SK-N-DZ (cell line): ENCODE results near the gene PRR33.
"Not testable (repeated sequence)": the region's sequence is repeated elsewhere in the genome, so short reads cannot be mapped to it uniquely, and the experiment has no call there.

Source experiments
- DNase-seq: peaks from one replicate; pipeline ENCODE4 v3.0.0-alpha.2; 2015; ENCODE audit warnings: low spot score

PRR33 gene

DNA sequence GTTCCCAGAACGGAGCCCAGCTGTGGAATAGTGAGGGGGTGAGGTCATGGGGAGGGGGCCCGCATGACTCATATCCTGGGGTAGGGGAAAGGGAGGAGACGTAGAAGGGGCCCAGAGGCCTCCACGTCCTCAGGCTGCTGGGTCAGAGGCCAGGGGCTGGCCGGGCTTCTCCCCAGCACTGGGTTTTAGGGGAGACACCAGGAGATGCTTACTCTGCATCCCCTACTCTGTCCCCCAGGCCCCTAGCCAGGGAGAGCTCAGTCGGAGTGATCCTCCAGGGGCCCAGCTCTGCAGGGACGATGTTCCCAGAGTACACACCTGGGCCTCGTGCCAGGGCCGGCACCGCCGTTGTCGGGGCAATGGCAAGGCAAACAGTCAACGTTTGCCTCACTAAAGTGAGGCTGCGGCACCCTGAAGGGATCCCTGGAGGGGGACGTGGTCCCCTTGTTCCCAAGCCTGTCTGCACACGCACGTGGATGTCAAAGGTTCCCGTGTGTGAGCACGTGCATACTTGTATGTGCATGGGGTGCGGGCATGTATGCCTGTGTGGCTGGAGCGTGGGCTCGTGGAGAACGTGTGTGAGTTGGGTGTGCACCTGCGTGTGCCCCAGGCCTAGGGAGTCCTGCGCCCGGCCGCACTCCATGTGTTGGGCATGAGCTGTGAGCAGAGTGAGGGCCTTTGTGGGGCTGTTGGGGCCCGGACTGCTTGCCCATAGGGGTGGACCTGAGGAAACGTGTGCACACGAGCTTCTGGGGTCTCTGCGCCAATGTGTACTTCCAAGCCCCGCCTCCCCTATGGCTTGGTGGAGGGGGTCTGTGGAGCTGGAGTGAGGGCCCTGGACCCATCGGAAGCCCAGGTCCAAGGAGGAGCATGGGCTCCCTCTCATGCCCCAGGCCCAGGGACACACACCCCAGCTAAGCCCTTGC, 14.2 kb downstream of the PRR33 start:
- DNase-seq, result no peak

- peak; percentile 64 for DNase-seq
These were observed 15.2 kb downstream of the PRR33 start for GRCh38 chr11:1876361-1877063.

- DNase-seq, result not testable (repeated sequence)
These were observed 15.8 kb downstream of the PRR33 start for GRCh38 chr11:1875851-1876301.

- DNase-seq, result no peak
These were observed 16.4 kb downstream of the PRR33 start for GRCh38 chr11:1875093-1875850.

DNA sequence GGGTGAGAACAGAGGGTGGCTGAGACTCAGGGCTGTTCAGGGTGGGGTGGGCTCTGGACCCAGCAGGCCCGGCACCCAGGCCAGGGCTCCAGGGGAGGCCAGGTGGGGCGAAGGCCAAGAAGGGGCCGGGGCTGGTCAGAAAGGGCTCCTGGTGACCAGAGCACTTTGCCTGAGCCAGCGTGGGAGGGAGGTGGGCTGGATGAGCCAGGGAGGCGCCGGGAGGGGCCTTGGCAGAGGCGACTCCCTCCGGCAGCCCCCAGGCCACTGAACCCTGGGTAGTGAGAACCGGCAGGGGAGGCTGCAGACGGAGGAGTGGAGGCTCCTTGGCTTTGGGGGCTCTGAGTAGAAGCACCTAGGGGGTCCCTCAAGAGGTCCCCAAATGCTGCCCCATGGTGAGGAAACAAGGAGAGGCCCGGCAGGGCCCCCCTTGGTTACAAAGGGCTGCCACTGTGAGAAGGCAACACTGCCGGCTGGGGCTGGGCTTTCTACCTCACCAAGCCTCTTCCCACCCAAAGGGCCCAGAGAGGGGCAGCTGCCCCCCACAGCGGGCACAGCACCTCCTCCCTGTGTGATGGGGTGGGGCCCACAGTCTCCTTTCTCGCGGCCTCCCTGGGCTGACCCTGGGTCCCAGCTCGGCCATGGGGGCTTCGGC, 17.1 kb downstream of the PRR33 start:
- DNase-seq, result not testable (repeated sequence)

DNA sequence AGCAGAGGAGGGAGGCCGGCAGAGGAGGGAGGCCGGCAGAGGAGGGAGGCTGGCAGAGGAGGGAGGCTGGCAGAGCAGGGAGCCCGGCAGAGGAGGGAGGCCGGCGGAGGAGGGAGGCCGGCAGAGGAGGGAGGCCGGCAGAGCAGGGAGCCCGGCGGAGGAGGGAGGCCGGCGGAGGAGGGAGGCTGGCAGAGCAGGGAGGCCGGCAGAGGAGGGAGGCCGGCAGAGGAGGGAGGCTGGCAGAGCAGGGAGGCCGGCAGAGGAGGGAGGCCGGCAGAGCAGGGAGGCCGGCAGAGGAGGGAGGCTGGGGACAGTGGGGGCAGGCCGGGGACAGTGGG, 17.9 kb downstream of the PRR33 start:
- not testable (repeated sequence) for DNase-seq

DNA sequence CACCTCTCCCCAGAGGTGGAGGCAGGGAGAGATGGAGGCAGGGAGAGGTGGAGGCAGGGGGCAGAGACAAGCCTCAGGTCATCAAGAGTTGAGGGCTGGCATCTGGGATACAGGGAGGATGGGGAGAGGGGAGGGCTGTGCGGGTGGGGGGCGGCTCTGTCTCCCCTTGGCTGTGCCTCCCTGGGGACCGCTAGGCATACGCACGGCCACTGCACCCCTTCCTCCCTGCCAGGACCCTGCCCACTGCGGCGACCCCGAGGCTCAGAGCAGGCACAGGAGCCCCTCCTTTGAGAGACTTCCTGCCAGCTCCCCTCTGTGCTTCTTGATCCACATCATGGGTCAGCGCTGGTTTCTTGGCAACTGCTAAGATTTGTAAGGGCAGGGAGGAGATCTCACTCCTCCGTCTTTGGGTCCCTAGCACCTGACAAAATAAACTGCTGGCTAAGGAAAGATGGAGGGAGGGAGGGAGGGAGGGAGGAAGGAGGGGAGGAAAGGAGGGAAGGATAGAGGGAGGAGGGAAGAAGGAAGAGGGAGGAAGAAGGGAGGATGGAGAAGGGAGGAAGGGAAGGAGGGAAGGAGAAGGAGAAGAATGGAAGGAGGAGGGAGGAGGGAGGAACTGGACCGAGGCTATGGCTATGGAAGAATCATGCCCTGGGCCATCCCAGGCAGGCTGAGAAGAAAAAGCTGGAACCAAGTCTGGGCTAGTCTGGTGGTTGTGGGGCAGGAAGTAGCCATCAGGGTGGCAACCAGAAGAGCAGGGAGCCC, 18.5 kb downstream of the PRR33 start:
- DNase-seq, result no peak

GRCh38 chr11:1872267-1872985, 19.3 kb downstream of the PRR33 start:
- no peak for DNase-seq

- DNase-seq, result no peak
These were observed 20.2 kb downstream of the PRR33 start for GRCh38 chr11:1871531-1871930.

DNA sequence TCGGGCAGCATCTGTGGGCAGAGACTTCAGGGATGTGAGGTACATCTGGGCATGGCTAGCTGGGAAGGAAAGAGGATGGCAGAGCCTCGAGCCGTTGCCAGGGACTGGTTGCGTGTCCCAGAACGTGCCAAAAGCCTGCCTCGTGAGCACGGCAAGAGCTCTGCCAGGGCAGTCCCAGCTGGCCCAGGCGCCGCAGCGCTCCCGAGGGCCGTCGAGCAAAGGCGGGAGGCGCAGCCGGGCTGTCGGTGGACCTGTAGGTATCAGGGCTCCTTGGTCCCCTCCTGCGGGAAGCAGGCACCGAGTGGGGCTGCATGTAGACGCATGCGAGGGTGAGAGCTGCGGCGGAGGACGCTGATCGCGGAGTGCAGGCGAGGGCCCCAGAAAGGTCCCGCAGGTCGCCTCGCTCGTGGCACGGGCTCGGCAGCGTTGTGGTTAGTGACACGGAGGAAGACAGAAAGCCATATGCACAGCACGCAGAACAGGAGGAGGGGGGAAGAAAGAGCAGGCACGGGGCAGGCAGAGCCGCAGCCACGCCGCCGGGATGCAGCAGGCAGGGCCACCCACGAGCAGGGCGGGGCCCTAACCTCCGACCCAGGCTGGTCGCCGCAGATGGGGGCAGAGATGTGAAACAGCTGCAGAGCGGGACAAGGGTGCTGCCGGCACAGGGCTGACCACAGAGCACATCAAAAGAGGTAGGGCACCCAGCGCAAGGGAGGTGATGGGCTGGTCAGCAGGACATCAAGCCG, 20.8 kb downstream of the PRR33 start:
- no peak for DNase-seq

DNA sequence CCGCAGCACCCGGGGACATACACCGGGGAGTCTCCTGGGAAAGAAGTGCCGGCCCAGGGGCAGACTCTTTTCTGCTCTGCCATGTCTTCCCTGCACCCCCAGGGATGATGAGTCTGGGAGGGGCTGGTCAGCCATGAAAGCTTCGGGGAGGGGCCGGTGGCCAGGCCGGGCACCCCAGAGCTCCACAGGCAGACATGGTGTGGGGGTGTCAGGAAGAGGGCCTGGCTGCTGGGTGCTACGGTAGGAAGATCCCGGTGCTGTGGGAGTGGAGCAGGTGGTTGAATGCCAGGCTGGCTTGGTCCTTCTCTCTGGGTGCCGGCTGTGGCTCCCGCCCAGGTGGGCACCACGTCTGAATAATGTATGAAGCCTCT, 21.4 kb downstream of the PRR33 start:
- DNase-seq, result no peak

DNA sequence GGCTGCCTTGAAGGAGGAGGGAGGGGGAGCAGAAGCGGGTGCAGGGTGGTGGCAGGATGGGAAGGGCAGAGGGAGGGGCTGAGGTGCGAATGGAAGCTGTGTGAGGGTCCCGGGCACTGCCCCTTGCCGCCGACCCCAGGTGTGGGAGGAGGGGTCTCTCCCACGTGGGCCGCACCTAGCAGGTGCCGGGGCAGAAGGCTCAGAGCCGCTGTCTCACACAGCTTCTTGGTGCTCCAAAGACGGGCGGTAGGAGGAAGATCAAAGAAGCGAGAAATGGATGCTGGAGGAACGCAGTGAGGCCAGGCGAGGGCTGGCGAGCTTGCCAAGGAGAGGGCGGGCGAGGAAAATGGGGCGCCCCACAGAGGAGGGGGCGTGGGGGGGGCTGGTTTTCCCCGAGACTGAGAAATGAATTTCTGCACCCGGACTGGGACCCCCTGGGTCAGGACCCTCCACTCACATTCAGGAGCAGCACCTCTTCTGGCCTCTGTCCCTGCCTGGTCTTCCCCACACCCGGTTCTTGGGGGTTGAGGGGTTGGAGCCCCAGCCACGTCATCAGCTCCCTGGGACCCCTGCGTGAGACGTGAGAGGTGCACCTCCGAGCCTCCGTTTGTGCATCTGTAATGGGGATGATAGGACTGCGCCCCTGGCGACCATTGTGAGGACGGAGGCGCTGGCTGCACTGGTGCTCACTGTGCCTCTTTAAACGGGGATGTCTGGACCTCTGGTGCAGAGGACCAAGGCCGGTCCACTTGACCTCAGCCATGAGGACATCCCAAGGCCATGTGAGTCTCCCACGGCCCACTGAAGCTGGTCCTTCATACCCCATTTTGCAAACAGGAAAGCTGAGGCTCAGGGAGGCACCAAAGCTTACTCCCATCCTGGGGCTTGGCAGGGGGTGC, 22.0 kb downstream of the PRR33 start:
- DNase-seq, result peak; percentile 29

DNA sequence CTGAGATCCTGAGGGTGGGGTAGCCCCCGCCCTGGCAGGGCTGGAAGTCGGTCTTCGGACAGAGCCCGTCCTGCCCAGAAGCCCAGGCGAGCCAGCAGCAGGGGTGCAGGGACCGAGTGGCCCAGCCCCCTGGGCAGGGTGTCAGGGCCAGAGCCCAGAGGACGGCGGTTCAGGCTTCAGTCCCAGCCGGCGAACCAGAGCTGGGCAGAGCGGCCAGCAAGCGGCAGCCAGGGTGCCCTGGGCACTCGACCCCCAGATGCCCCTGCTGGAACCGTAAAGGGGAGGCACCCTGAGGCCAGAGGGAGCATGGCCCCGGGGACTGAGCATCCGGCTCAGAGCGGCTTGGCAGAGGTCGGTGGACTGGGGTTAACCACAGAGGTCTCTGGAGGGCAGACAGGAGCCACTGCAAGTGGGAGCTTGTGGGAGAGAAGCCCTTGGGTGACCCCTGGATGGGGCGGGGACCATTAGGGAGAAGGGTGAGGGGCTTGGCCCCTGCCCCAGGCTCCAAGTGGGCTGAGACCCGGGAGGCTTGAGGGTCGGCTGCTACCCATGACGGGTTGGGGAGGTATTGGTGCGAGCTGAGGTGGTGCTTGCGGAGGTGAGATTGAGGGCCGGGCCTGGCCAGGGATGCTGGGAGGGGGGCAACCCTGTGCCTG, 22.9 kb downstream of the PRR33 start:
- no peak for DNase-seq

GRCh38 chr11:1868056-1868635, 23.5 kb downstream of the PRR33 start:
- no peak for DNase-seq

DNA sequence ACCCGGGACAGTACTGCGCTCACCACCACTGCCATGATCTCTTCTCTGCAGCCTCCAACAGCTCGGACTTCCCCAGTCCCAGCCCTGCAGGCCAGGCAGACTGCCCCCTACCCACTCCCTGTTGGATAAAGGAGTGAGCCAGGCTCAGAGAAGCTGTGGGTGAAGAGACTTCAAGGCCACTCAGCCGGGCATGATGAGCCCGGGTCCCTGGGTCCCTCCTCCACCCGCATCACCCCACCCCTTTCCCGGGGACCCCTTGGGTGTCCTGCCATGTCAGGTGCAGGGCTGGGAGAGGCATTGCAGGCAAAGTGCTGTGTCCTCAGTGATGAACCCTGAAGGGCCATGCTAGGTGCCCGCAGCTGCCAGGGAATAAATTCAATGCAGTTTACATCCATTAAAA, 24.3 kb downstream of the PRR33 start:
- DNase-seq, result no peak

DNA sequence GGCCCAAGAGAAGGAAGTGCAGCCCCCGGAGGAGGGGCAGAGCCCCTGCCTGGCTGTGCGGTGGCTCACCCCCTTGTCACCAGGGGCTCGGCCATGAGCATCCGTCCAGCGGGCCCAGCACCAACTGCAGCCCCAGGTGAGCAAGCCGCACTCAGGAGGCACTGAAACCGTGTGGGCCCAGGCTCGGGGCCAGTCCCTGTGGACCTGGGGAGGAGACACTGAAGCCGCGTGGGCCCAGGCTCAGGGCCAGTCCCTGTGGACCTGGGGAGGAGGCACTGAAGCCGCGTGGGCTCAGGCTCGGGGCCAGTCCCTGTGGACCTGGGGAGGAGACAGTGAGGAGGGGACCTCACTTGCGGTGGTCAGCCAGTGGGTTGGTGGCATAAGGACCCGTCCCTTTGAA, 24.9 kb downstream of the PRR33 start:
- no peak for DNase-seq

DNA sequence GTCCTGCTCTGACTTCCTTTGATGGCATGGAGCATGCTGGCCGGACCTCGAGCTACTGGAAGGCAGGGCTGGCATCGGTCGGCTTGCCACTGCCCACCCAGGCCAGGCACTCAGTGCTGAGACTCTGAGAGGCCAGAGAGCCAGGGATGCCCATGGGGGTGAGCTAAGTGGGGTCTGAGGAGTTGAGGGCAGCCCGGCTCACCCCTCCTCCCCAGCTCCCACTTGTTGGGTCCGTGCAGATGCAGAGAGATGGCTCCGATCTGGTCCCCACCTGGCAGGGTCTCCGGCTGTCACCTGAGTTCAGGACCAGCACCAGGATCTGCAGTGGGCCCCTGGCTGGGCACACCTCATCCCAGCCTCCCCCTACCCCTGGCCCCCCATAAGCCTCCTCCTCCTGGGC, 25.5 kb downstream of the PRR33 start:
- no peak for DNase-seq
